ENCODE results near the gene TIMD4. TPM values are rescaled to one million over a fixed set of nuclear protein-coding genes. Genes with fewer than 3 reads are reported as not detected.
"Not testable (repeated sequence)": the region's sequence is repeated elsewhere in the genome, so short reads cannot be mapped to it uniquely, and the experiment has no call there.

TIMD4 gene
- 0.20 TPM for total RNA-seq

- ATAC-seq: no peak
These were observed at the start of gene TIMD4 for GRCh38 chr5:156963125-156963524. TSS of gene TIMD4 (minus strand) at chr5:156963226. CDS start at chr5:156963198, 28 bp downstream.

DNA sequence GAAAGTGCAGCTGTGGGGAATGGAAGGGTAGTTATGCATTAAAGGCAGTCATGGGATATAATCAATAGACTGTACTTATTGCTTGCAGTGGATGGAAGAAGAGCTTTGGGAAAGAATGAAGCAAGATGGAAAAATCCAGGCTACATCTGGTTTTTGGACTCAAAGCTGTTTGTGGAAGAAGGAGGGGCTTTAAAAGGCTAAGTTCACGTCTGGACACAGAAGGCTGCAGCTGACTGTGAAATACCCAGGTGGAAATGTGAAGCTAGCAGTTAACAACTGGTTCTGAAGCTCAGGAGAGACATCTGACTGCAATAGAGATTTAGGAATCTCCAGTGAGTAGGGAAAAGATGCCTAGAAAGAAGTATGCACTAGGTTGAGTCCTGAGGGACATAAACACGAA is 43.2 kb upstream of the TIMD4 start:
- ATAC-seq: no peak

DNA sequence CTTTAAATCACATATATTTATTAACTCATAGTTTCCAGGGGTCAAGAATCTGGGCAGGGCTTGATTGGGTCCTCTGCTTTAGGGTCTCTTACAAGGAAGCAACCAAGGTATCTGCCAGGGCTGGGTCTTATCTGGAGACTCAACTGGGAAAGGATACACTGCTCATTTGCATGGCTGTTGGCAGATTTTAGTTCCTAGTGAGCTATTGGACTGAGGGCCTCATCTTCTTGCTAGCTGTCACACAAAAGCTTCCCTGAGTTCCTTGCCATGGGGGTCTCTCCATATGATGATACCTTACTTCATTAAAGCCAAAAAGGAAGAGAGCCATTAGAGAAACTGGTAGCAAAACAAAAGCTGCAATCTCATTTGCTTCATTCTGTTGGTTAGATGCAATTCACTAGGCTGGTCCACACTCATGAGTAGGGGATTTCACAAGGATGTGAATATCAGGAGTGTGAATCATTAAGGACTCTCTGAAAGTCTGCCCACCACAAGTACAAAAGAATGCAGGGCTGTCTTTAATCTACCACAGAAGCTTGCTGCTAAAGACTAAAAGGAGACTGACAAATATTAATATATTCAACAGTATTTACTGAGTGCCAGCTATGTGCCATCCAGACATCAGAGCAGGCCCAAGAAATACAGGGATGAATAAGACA is 42.0 kb upstream of the TIMD4 start:
- no peak for ATAC-seq

- ATAC-seq: no peak
These were observed 28.7 kb upstream of the TIMD4 start for GRCh38 chr5:156991714-156992113.

- ATAC-seq: no peak
These were observed 21.0 kb upstream of the TIMD4 start for GRCh38 chr5:156984064-156984463.

- ATAC-seq: no peak
These were observed 18.5 kb upstream of the TIMD4 start for GRCh38 chr5:156981481-156981880.

- ATAC-seq: no peak
These were observed 11.3 kb upstream of the TIMD4 start for GRCh38 chr5:156974328-156974727.

GRCh38 chr5:156971848-156972525 is 9.0 kb upstream of the TIMD4 start:
- no peak for ATAC-seq

- no peak for ATAC-seq
These were observed 8.4 kb upstream of the TIMD4 start for GRCh38 chr5:156971415-156971814.

DNA sequence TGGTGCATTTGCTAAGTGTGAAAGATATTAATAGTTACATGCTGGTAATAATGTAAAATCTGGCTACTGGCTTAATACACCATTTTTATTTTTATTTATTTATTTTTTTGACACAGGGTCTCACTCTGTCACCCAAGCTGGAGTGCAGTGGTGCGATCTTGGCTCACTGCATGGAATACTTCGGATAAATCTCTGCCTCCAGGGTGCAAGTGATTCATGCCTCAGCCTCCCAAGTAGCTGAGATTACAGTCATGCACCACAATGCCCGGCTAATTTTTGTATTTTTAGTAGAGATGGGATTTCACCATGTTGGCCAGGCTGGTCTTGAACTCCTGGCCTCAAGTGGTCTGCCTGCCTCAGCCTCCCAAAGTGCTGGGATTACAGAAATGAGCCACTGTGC is 4.4 kb upstream of the TIMD4 start:
- ATAC-seq: not testable (repeated sequence)

DNA sequence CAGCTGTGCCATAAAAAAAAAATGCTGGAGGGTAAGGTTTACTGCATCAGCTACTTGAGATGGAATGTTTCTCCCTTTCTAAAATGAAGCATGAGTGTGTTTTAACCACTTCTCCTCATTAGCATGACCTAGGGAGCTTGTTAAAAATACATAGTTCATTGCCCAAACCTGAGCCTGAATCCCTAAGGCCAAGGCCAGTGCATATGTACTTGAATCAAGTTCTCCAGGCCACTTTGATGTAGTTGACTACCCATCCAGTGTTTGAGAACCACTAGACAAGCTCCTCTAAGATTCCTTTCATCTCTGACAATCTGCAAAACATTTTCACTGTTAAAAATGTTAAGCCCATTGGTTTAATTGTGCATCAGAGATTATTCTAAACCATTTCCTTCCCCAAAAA is 6.7 kb downstream of the TIMD4 start:
- ATAC-seq: no peak

DNA sequence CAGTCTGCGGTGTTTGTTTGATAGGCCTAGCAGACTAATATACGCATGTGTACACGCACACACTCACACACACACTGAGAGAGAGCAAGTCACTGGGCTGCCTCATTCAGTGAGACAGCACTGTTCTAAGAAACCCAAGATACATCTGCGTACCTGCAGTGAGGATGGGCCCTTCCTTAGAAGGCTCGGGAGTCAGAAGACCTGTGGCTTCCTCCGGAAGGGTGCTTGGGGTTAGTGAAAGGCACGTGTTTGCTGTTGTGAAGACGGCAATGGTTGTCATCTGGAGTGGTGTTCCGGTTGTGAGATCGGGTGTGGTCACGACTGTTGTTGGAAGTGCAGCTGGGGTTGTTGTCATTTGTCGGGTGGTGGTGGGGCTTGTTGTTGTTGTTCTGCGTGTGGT is 11.7 kb downstream of the TIMD4 start:
- no peak for ATAC-seq

- no peak for ATAC-seq
These were observed 12.3 kb downstream of the TIMD4 start for GRCh38 chr5:156950716-156951115.

GRCh38 chr5:156949424-156949823 is 13.6 kb downstream of the TIMD4 start:
- no peak for ATAC-seq

DNA sequence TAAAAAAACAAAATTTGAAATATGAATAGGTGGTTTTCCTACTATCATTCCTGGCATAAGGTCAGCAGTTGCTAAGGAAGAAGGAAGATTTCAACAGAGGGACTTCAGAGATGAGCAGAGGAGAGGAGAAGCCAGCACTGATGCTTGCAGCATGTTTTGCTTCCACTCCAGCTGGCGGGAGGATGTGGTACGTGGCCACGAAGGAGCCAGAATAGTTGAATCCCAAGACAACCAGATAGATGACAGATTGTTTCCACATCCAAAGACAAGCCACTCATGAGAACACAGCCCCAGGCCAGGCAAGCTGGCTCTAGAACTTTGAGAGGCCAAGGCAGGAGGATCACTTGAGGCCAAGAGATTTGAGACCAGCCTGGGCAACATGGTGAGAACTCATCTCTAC is 15.1 kb downstream of the TIMD4 start:
- no peak for ATAC-seq

DNA sequence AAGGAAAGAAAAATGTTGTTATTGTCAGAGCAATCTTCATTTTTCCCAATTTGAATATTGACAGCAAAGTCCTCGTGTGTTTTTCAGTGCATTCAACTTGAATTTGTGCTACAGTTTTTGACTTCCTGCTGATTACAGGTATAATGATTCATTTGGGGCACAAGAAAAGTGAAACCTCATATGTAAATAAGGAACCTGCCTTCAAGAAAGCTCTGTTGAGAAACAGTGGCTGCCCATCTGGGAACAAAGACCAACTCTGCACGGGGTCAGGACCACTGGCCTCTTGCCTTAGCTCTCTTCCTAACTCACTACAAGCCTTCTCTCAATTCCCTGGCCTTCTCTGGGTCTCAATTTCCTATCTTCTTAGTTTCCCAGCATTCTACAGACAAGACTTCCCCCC is 21.0 kb downstream of the TIMD4 start:
- ATAC-seq: no peak

- ATAC-seq: not testable (repeated sequence)
These were observed 22.6 kb downstream of the TIMD4 start for GRCh38 chr5:156940462-156940861.

DNA sequence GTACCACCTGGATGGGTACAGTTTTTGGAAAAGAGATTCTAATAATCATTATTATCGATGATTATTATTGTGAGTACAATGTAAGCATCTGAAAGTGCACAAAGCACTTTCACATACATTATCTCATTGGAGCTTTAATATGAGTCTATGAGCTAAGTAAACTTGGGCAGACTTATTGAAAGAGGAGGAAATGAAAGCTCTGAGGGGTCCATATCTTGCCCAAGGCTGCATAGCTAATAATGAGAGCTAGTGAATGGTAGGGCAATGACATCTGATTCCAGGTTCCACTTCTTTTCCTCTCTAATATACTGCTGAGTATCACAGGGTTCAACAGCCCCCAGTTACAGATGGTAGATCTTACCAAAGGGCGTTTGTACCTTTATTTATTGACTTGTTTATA is 26.1 kb downstream of the TIMD4 start:
- no peak for ATAC-seq

GRCh38 chr5:156934450-156935211 is 28.4 kb downstream of the TIMD4 start:
- ATAC-seq: no peak

DNA sequence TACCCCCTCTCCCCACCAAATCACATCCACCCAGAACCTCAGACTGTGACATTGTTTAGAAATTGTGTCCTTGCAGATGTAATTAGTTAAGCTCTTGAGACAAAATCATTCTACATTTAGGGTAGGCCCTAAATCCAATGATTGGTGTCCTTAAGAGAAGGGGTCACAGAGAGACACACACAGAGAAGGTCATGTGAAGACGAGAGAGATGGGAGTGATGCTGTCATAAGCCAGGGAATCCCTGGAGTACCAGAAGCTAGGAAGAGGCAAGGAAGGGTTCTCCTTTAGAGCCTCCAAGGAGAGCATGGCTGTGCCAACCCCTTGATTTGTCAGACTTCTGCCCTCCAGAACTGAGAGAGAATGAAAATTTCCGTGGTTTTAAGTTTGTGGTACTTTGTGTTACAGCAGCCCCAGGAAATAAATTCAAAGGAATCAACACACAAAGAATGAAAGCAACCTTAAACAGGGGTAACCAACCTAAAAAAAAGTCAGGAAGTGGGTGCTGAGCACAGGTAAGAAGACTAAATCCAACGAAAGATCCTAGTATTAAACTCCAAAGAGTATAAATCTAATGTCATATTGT is 33.6 kb downstream of the TIMD4 start:
- ATAC-seq: no peak

DNA sequence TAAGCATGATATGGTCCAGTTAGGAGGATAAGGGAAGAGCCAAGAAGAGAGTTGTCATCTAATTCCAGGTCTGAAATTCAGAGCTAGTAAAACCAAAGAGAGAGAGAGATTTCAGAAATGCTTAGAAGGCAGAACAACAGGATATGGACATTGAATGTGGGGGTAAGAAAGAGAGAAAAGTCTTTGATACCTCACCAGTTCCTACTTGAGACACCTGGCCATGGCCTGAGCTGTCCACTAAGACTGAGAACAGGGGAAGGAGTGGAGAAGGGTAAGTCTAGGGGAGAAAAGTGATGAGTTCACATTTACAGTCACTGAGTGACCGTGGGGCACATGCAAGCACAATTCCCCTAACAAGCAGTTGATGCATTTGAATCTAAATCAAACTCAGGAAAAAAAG is 35.5 kb downstream of the TIMD4 start:
- ATAC-seq: no peak

DNA sequence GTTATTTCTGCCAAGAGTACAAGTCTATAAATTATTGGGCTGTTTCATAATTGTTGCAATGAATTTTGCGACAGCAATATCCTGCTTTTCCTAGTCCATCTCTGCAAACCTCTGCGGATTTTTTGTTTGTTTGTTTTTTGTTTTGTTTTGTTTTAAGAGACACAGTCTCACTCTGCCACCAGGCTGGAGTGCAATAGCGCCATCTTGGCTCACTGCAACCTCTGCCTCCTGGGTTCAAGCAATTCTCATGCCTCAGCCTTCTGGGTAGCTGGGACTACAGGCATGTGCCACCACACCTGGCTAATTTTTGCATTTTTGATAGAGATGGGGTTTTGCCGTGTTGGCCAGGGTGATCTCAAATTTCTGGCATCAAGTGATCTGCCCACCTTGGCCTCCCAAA is 37.3 kb downstream of the TIMD4 start:
- ATAC-seq: not testable (repeated sequence)

GRCh38 chr5:156922207-156922792 is 40.7 kb downstream of the TIMD4 start:
- ATAC-seq: no peak
